ENCODE results near the gene TRUB2. TPM values are rescaled to one million over a fixed set of nuclear protein-coding genes. Genes with fewer than 3 reads are reported as not detected.

Gene TRUB2
- total and polyA plus RNA-seq, 2 of the 13 experiments (the other 11 are each of a cell fraction or from before 2014, with no cell fraction given) = 22.3 to 41.2 TPM

- TF ChIP-seq IRF9 (CRISPR knock-in tag; IDR thresholded peaks at IDR 0.05; ENCODE audit: borderline replicate concordance) (0 out of 2 replicates have a peak, but pooled peaks have one; percentile 12), ZNF367 (CRISPR knock-in tag; IDR thresholded peaks at IDR 0.05; ENCODE audit: borderline replicate concordance) (no peak), ARID5B (CRISPR knock-in tag; IDR thresholded peaks at IDR 0.05) (no peak), ZNF281 (CRISPR knock-in tag; IDR thresholded peaks at IDR 0.05; ENCODE audit: borderline replicate concordance) (0 out of 2 replicates have a peak, but pooled peaks have one; percentile 19), ZNF253 (CRISPR knock-in tag; IDR thresholded peaks at IDR 0.05; ENCODE audit: borderline replicate concordance) (no peak), ZNF274 (CRISPR knock-in tag; IDR thresholded peaks at IDR 0.05) (no peak), ZNF441 (CRISPR knock-in tag; IDR thresholded peaks at IDR 0.05; ENCODE audit: borderline replicate concordance) (no peak), PHF8 (CRISPR knock-in tag; IDR thresholded peaks at IDR 0.05) (peak; percentile 27; the same call in 1 of the 2 replicates), ZNF264 (CRISPR knock-in tag; IDR thresholded peaks at IDR 0.05) (no peak), RERE (CRISPR knock-in tag; IDR thresholded peaks at IDR 0.05; ENCODE audit: low read depth) (no peak), DMTF1 (CRISPR knock-in tag; IDR thresholded peaks at IDR 0.05) (no peak), ZNF761 (CRISPR knock-in tag; conservative IDR thresholded peaks at IDR 0.05) (no peak)
These were observed 18.6 kb upstream of the TRUB2 start (continued) for GRCh38 chr9:128340691-128341434.
